Measurements from ENCODE around the gene AKR7A2. TPM values are rescaled to one million over a fixed set of nuclear protein-coding genes. Genes with fewer than 3 reads are reported as not detected.

AKR7A2 gene
- total and polyA plus RNA-seq, 9 of the 15 experiments (the other 6 are each of a cell fraction or from before 2014, with no cell fraction given), result 2.0 to 78.4 (median 49.4) TPM

GRCh38 chr1:19360432-19360831 lies 48.5 kb upstream of the AKR7A2 start:
- H3K9ac ChIP-seq (ENCODE audit: insufficient read depth in 1 of 2, low read depth in 2 of 2, low read length in 2 of 2), result no peak overlapping the region
- peaks cover 6% of the 10 kb centered on the region for H3K9me1 ChIP-seq (ENCODE audit: control insufficient read depth, insufficient read depth, low read length)
- no peaks in the 10 kb centered on the region for H3K9me3 ChIP-seq (replicated peaks; ENCODE audit: control insufficient read depth, insufficient read depth, low read depth, low read length)
- H3K27me3 ChIP-seq (ENCODE audit: control insufficient read depth in 2 of 2, insufficient read depth in 2 of 2, low read length in 2 of 2), result no peaks in the 10 kb centered on the region
- H3K4me2 ChIP-seq (ENCODE audit: insufficient read depth, low read length), result no peak overlapping the region
- no peak overlapping the region for H3K27ac ChIP-seq (ENCODE audit: extremely low read depth, low read depth, low read length)
- in situ Hi-C loops (cut with MboI), result no loop called here
- ATAC-seq (no peak), DNase-seq (ENCODE audit: extremely low read depth in 1 of 4, low spot score in 3 of 4) (no peak), FAIRE-seq (no peak)
- no peak overlapping the region for H2AFZ ChIP-seq (ENCODE audit: low read depth, low read length)
- H4K20me1 ChIP-seq (replicated peaks; ENCODE audit: control insufficient read depth, insufficient read depth, low read length), result peaks cover 9% of the 10 kb centered on the region
- ChIA-PET POLR2A (interaction anchor here (0.7 to 1.0 kb wide), 2 partner anchors 31 to 38 kb away, joined by 3 to 4 read pairs; no protein-coding TSS in a partner anchor), CTCF (ENCODE audit: low intra/inter-chr PET ratio) (no interaction called here)
- no peak overlapping the region for H3K4me3 ChIP-seq
- peaks cover 19% of the 10 kb centered on the region; the same call in 2 of the 3 replicates for H3K36me3 ChIP-seq (ENCODE audit: control insufficient read depth, insufficient read depth, low read length)
- no TSS peak for BruUV-seq (replicated peaks)
- WGBS (ENCODE audit: insufficient coverage, low coverage, missing lambda C conversion rate), result 77% methylated on average over 11 of the region's 11 CpGs
- intact Hi-C loops (cut with micrococcal nuclease), result no loop called here
- H3K4me1 ChIP-seq (replicated peaks in 1 of 2; ENCODE audit: control insufficient read depth in 2 of 2, insufficient read depth in 2 of 2, low read length in 2 of 2), result peaks cover 0 to 4% of the 10 kb centered on the region in 2 experiments; a peak in 1 of 5 replicates
- no peaks in the 10 kb centered on the region for H3K79me2 ChIP-seq (ENCODE audit: control insufficient read depth, insufficient read depth, low read length)
- TF ChIP-seq NFRKB (IDR thresholded peaks at IDR 0.05; ENCODE audit: low read depth), result no peak
- no peak for TF ChIP-seq WHSC1 (IDR thresholded peaks at IDR 0.05; ENCODE audit: low read length)
- no peak for TF ChIP-seq ELK1 (CRISPR knock-in tag; IDR thresholded peaks at IDR 0.05)
- no peak for TF ChIP-seq RERE (CRISPR knock-in tag; IDR thresholded peaks at IDR 0.05; ENCODE audit: borderline replicate concordance)
- TF ChIP-seq, protein P1, sequence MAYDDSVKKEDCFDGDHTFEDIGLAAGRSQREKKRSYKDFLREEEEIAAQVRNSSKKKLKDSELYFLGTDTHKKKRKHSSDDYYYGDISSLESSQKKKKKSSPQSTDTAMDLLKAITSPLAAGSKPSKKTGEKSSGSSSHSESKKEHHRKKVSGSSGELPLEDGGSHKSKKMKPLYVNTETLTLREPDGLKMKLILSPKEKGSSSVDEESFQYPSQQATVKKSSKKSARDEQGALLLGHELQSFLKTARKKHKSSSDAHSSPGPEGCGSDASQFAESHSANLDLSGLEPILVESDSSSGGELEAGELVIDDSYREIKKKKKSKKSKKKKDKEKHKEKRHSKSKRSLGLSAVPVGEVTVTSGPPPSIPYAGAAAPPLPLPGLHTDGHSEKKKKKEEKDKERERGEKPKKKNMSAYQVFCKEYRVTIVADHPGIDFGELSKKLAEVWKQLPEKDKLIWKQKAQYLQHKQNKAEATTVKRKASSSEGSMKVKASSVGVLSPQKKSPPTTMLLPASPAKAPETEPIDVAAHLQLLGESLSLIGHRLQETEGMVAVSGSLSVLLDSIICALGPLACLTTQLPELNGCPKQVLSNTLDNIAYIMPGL (CRISPR knock-in tag; IDR thresholded peaks at IDR 0.05), result no peak
- TF ChIP-seq HMGN3 (IDR thresholded peaks at IDR 0.05; ENCODE audit: borderline replicate concordance, extremely low read depth, insufficient read length, low read depth, low read length), result no peak
- TF ChIP-seq ZNF444 (CRISPR knock-in tag; IDR thresholded peaks at IDR 0.05), result no peak
- TF ChIP-seq FOS (IDR thresholded peaks at IDR 0.05; ENCODE audit: extremely low read depth, insufficient read length), result no peak
- TF ChIP-seq ELF2 (CRISPR knock-in tag; IDR thresholded peaks at IDR 0.05), result no peak
- no peak for TF ChIP-seq RHOXF2B (CRISPR knock-in tag; conservative IDR thresholded peaks at IDR 0.05)
- TF ChIP-seq, protein P2, sequence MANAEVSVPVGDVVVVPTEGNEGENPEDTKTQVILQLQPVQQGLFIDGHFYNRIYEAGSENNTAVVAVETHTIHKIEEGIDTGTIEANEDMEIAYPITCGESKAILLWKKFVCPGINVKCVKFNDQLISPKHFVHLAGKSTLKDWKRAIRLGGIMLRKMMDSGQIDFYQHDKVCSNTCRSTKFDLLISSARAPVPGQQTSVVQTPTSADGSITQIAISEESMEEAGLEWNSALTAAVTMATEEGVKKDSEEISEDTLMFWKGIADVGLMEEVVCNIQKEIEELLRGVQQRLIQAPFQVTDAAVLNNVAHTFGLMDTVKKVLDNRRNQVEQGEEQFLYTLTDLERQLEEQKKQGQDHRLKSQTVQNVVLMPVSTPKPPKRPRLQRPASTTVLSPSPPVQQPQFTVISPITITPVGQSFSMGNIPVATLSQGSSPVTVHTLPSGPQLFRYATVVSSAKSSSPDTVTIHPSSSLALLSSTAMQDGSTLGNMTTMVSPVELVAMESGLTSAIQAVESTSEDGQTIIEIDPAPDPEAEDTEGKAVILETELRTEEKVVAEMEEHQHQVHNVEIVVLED (CRISPR knock-in tag; IDR thresholded peaks at IDR 0.05), result no peak
- TF ChIP-seq ZFX (CRISPR knock-in tag; IDR thresholded peaks at IDR 0.05), result no peak
- TF ChIP-seq POLR3G (IDR thresholded peaks at IDR 0.05; ENCODE audit: extremely low read depth, insufficient read length, insufficient replicate concordance), result no peak
- no peak for TF ChIP-seq TARDBP (IDR thresholded peaks at IDR 0.05)

All from K562 (cell line).